Adrenal gland (tissue), 12 donors: ENCODE data around the gene TBC1D2. TPM values are rescaled to one million over a fixed set of nuclear protein-coding genes. Genes with fewer than 3 reads are reported as not detected.

Source experiments
- DNase-seq, 7 donors: peaks; one replicate each; pipeline ENCODE4 v3.0.0-alpha.2; 2019 to 2020
- H3K27ac ChIP-seq, 5 donors: fragments of 200-600 bp; sonication (generic) in 4 of 5; 1 replicate in 3 of 5; 2 replicates in 2 of 5; pipeline versions ENCODE4 v1.5.1 to v1.8.0; 2016 to 2020; ENCODE audit warnings: mild to moderate bottlenecking in 1 of 5
- H3K27me3 ChIP-seq: fragments of 200-600 bp; 2 replicates; pipeline ENCODE4 v1.8.0; 2021
- H3K36me3 ChIP-seq, 2 donors: fragments of 200-600 bp; replicated peaks in 1 of 2; 1 replicate in 1 of 2; 2 replicates in 1 of 2; pipeline versions ENCODE4 v1.5.1 to v1.8.0; 2018 to 2022
- H3K4me1 ChIP-seq, 2 donors: fragments of 200-600 bp; replicated peaks in 1 of 2; 1 replicate in 1 of 2; 2 replicates in 1 of 2; pipeline versions ENCODE4 v1.5.1 to v1.8.0; 2018 to 2021
- H3K4me3 ChIP-seq, 4 donors: fragments of 200-600 bp; sonication (generic) in 3 of 4; one replicate each; pipeline ENCODE4 v1.5.1; 2016 to 2018
- H3K9me3 ChIP-seq, 3 donors: fragments of 200-600 bp; sonication (generic) in 1 of 3; replicated peaks in 1 of 3; 1 replicate in 2 of 3; 2 replicates in 1 of 3; pipeline versions ENCODE4 v1.5.1 to v1.8.0; 2016 to 2021
- POLR2A ChIP-seq, 2 donors: fragments of 450-650 bp; IDR thresholded peaks; one replicate each; pipeline ENCODE4 v1.6.1; 2017; ENCODE audit warnings: antibody characterized with exemption in 2 of 2, mild to moderate bottlenecking in 2 of 2, moderate library complexity in 1 of 2
- WGBS, 4 donors: extraction: QIAGEN DNeasy Blood & Tissue Kit in 2 of 4; methylation state at CpG; one replicate each; pipeline versions ENCODE4 v1.1.5 to v1.1.7; 2013 to 2017; 5-methylcytosine and 5-hydroxymethylcytosine counted together
- intact Hi-C, 2 donors: fragments of 100-400 bp; cut with DNase I; formaldehyde crosslinking; loops; one replicate each; pipeline versions ENCODE4 v1.14.1 to v1.15.0; 2022 to 2023
- polyA plus RNA-seq, 3 donors: library from polyadenylated mRNA; stranded (reverse); fragments of 200-250 nt in 2 of 3; fragments of 350-450 nt in 1 of 3; fragmentation: Illumina TruSeq in 1 of 3; extraction: RNeasy Lipid Tissue Mini Kit (QIAGEN cat#74804) in 1 of 3; gene quantifications; one replicate each; pipeline ENCODE4 v1.2.3, GENCODE V29; 2013 to 2014
- total RNA-seq, 9 donors: library from RNA; depleted of rRNA in 4 of 9; stranded (reverse); fragments of >200 nt in 4 of 9; fragments of 120-200 nt in 1 of 9; fragmentation: NEBNext Ultra II Directional in 1 of 9; extraction: Animal tissue kit (Norgen Biotek cat#: 25700) in 1 of 9; gene quantifications; one replicate each; pipeline versions ENCODE4 v1.1.0 to v1.2.4, GENCODE V29; 2013 to 2023
- TF ChIP-seq, protein P1 (sequence below), 6 experiments: fragments of 450-650 bp in 4 of 6; fragments of 200-600 bp in 2 of 6; sonication (generic) in 1 of 6; IDR thresholded peaks; 1 replicate in 5 of 6; 2 replicates in 1 of 6; pipeline versions ENCODE4 v1.5.1 to v1.8.0; 2016 to 2021; ENCODE audit warnings: antibody characterized with exemption in 6 of 6, mild to moderate bottlenecking in 2 of 6, moderate library complexity in 1 of 6
- donor health status: healthy with polysubstance abuse.
- donor health status: Bipolar disorder and iron deficiency.
- donor health status: DM: yes; HTN: yes; CAD: no.
- donor health status: DM: no; HTN: no; CAD: no.
- donor health status: DM: no; HTN: no; CAD: no.
- donor health status: DM: yes; HTN: yes; CAD: no.

The TBC1D2 gene
- total and polyA plus RNA-seq, 12 donors = 0.67 to 21.9 (median 10.8) TPM

DNA sequence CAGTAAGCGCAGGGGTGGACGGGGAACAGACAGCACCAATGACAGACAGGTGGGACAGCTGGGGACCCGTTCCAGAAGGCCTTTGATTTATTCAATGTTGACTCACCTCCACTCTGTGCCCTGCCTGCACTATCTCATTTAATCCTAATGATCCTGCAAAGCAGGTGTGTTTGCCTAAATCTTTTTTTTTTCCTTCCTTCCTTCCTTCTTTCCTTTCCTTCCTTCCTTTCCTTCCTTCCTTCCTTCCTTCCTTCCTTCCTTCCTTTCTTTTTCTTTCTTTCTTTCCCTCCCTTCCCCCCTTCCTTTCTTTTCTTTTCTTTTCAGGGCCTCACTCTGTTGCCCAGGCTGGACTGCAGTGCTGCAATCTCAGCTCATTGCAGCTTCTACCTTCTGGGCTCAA, 45.9 kb downstream of the TBC1D2 start:
- DNase-seq = no peak
- intact Hi-C loops = loop anchor here (5.0 to 10.0 kb wide), 4 partner anchors 53 to 275 kb away; partner anchors contain the start of gene HEMGN (in 1 of the 2)

GRCh38 chr9:98208635-98209034, 46.8 kb downstream of the TBC1D2 start:
- no peaks in the 10 kb centered on the region for H3K9me3 ChIP-seq
- 93 to 97% (median 96%) methylated on average over 3 to 20 of the region's 20 CpGs for WGBS, 4 donors
- H3K27me3 ChIP-seq = no peaks in the 10 kb centered on the region
- no peaks in the 10 kb centered on the region for H3K36me3 ChIP-seq
- no peak overlapping the region for H3K27ac ChIP-seq
- DNase-seq = no peak
- H3K4me3 ChIP-seq = no peak overlapping the region
- TF ChIP-seq, protein P1, sequence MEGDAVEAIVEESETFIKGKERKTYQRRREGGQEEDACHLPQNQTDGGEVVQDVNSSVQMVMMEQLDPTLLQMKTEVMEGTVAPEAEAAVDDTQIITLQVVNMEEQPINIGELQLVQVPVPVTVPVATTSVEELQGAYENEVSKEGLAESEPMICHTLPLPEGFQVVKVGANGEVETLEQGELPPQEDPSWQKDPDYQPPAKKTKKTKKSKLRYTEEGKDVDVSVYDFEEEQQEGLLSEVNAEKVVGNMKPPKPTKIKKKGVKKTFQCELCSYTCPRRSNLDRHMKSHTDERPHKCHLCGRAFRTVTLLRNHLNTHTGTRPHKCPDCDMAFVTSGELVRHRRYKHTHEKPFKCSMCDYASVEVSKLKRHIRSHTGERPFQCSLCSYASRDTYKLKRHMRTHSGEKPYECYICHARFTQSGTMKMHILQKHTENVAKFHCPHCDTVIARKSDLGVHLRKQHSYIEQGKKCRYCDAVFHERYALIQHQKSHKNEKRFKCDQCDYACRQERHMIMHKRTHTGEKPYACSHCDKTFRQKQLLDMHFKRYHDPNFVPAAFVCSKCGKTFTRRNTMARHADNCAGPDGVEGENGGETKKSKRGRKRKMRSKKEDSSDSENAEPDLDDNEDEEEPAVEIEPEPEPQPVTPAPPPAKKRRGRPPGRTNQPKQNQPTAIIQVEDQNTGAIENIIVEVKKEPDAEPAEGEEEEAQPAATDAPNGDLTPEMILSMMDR (IDR thresholded peaks at IDR 0.05) = no peak
- TF ChIP-seq POLR2A (IDR thresholded peaks at IDR 0.05) = no peak
- intact Hi-C loops = loop anchor here (5.0 to 10.0 kb wide), 4 partner anchors 54 to 274 kb away; partner anchors contain the start of gene HEMGN (in 1 of the 2)
- no peaks in the 10 kb centered on the region for H3K4me1 ChIP-seq

More for the DNA sequence above, 45.9 kb downstream of the TBC1D2 start:
- Histone ChIP-seq H3K36me3 (no peaks in the 10 kb centered on the region), H3K9me3 (no peaks in the 10 kb centered on the region), H3K4me1 (peaks cover 0 to under 1% of the 10 kb centered on the region in 2 donors), H3K4me3 (no peak overlapping the region), H3K27ac (no peak overlapping the region), H3K27me3 (no peaks in the 10 kb centered on the region)
- no peak for TF ChIP-seq POLR2A (IDR thresholded peaks at IDR 0.05)
- TF ChIP-seq, protein P1 (IDR thresholded peaks at IDR 0.05) = no peak
- 80 to 89% (median 83%) methylated on average over 2 to 3 of the region's 3 CpGs for WGBS, 4 donors

DNA sequence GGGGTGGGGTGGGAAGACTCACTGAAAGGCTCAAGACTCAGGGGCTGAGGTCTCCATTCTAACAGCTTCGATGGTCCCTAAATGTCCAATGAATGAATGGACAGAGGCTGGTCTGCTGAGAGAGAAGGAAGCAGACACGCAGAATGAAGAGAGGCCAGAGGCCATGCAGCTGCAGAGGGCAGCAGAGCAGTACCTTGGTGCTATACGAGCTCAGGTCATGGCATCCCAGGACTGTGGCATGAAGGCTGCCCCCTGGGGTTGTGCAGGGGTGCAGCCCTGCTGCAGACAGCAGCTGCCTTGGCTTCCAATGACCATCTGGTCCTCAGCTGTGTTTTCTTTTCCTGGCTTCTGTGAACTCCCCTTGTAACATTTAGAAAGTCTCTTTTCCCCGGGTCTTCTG, 47.8 kb downstream of the TBC1D2 start:
- DNase-seq = no peak
- no peaks in the 10 kb centered on the region for H3K4me1 ChIP-seq
- H3K27me3 ChIP-seq = no peaks in the 10 kb centered on the region
- TF ChIP-seq, protein P1 (IDR thresholded peaks at IDR 0.05) = no peak
- no peak for TF ChIP-seq POLR2A (IDR thresholded peaks at IDR 0.05)
- no peak overlapping the region for H3K4me3 ChIP-seq
- no peaks in the 10 kb centered on the region for H3K36me3 ChIP-seq
- intact Hi-C loops = loop anchor here (5.0 to 10.0 kb wide), 4 partner anchors 55 to 273 kb away; partner anchors contain the start of gene HEMGN (in 1 of the 2)
- 76 to 85% (median 81%) methylated on average over 4 of the region's 4 CpGs for WGBS, 4 donors
- no peaks in the 10 kb centered on the region for H3K9me3 ChIP-seq
- H3K27ac ChIP-seq = no peak overlapping the region

DNA sequence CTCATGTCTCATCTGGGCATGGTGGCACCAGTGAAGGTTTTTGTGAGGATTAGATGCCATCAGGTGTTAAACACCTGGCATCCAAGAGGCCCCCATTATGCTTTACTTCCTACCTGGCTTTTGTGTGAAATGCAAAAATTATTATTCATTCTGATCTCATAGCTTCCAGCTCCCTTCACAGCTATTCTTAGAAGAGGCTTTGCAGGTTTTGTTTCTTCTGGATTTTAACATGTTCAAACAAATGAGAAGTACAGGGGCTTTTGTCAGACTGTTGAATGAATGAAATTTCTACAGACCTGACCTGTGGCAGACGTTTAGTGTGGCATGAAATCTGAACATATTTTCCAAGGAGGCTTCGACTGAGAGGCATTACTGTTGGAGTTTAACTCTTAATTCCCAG, 48.7 kb downstream of the TBC1D2 start:
- Histone ChIP-seq H3K4me3 (no peak overlapping the region), H3K9me3 (no peaks in the 10 kb centered on the region), H3K27ac (no peak overlapping the region), H3K36me3 (no peaks in the 10 kb centered on the region), H3K27me3 (no peaks in the 10 kb centered on the region), H3K4me1 (no peaks in the 10 kb centered on the region)
- intact Hi-C loops = loop anchor here (5.0 to 10.0 kb wide), 4 partner anchors 56 to 272 kb away; partner anchors contain the start of gene HEMGN (in 1 of the 2)
- WGBS, 4 donors = 17 to 57% (median 42%) methylated on average over 2 of the region's 2 CpGs
- TF ChIP-seq, protein P1 (IDR thresholded peaks at IDR 0.05) = no peak
- no peak for TF ChIP-seq POLR2A (IDR thresholded peaks at IDR 0.05)
- no peak for DNase-seq
